GM23338 (cell line): ENCODE results near the gene GABPB1. TPM values are rescaled to one million over a fixed set of nuclear protein-coding genes. Genes with fewer than 3 reads are reported as not detected.

ENCODE experiments used
- ATAC-seq: fragments of 200-7000 bp; cut with Tn5 transposase; 3 replicates; pipeline ENCODE4 v1.9.1; 2020
- DNase-seq: peaks from one replicate; pipeline ENCODE4 v3.0.0-alpha.2; 2015; ENCODE audit warnings: low spot score
- H2AFZ ChIP-seq: fragments of 200-600 bp; sonication (generic); 2 replicates; pipeline ENCODE4 v1.8.0; 2016; ENCODE audit warnings: antibody characterized with exemption, mild to moderate bottlenecking, moderate library complexity
- H3F3A ChIP-seq: fragments of 200-600 bp; sonication (generic); replicated peaks from 2 replicates; pipeline ENCODE4 v1.8.0; 2017; ENCODE audit warnings: antibody characterized with exemption, mixed run types, low read depth
- H3K27ac ChIP-seq: fragments of 200-600 bp; sonication (generic); 2 replicates; pipeline ENCODE4 v1.6.1; 2016; ENCODE audit warnings: low read depth
- H3K27me3 ChIP-seq: fragments of 200-600 bp; sonication (generic); 2 replicates; pipeline ENCODE4 v1.8.0; 2016; ENCODE audit warnings: mild to moderate bottlenecking, mixed run types, moderate library complexity; ENCODE audit not compliant: insufficient read depth
- H3K36me3 ChIP-seq: fragments of 200-600 bp; sonication (generic); 2 replicates; pipeline ENCODE4 v1.8.0; 2016; ENCODE audit warnings: mild to moderate bottlenecking; ENCODE audit not compliant: insufficient read depth
- H3K4me1 ChIP-seq: fragments of 200-600 bp; sonication (generic); 2 replicates; pipeline ENCODE4 v1.8.0; 2016; ENCODE audit warnings: mild to moderate bottlenecking, moderate library complexity; ENCODE audit not compliant: insufficient read depth
- H3K4me2 ChIP-seq: fragments of 200-600 bp; sonication (generic); 2 replicates; pipeline ENCODE4 v1.7.1; 2017; ENCODE audit warnings: mixed run types
- H3K4me3 ChIP-seq: fragments of 200-600 bp; sonication (generic); 2 replicates; pipeline ENCODE4 v1.6.1; 2016; ENCODE audit warnings: mixed run types
- H3K79me2 ChIP-seq: fragments of 200-600 bp; sonication (generic); replicated peaks from 2 replicates; pipeline ENCODE4 v1.8.0; 2017; ENCODE audit warnings: mild to moderate bottlenecking; ENCODE audit not compliant: insufficient read depth
- H3K9me2 ChIP-seq: fragments of 200-600 bp; sonication (generic); 2 replicates; pipeline ENCODE4 v1.8.0; 2017; ENCODE audit not compliant: insufficient read depth
- H4K20me1 ChIP-seq: fragments of 200-600 bp; sonication (generic); replicated peaks from 2 replicates; pipeline ENCODE4 v1.8.0; 2017; ENCODE audit warnings: mild to moderate bottlenecking; ENCODE audit not compliant: insufficient read depth
- H3K27ac Mint-ChIP-seq: 2 replicates; pipeline ENCODE4 v1.8.0; 2020; ENCODE audit warnings: inconsistent platforms, mild to moderate bottlenecking, moderate library complexity, mixed read lengths
- H3K27me3 Mint-ChIP-seq: 3 replicates; pipeline ENCODE4 v1.8.0; 2022; ENCODE audit warnings: low read depth, mild to moderate bottlenecking, moderate library complexity, mixed read lengths, inconsistent platforms; ENCODE audit not compliant: insufficient read depth, poor library complexity
- H3K36me3 Mint-ChIP-seq: 3 replicates; pipeline ENCODE4 v1.8.0; 2021; ENCODE audit warnings: low read depth, mild to moderate bottlenecking, inconsistent platforms, moderate library complexity, mixed read lengths
- H3K4me1 Mint-ChIP-seq: 3 replicates; pipeline ENCODE4 v1.8.0; 2020; ENCODE audit warnings: mild to moderate bottlenecking, inconsistent platforms, mixed read lengths
- H3K4me3 Mint-ChIP-seq: 3 replicates; pipeline ENCODE4 v1.8.0; 2021; ENCODE audit warnings: moderate library complexity, mild to moderate bottlenecking, inconsistent platforms, mixed read lengths
- H3K9me3 Mint-ChIP-seq: 3 replicates; pipeline ENCODE4 v1.8.0; 2020; ENCODE audit warnings: moderate library complexity, mild to moderate bottlenecking, inconsistent platforms, mixed read lengths
- CREB1 ChIP-seq: fragments of 250-450 bp; sonication (Bioruptor Pico); IDR thresholded peaks from 2 replicates; pipeline ENCODE4 v1.5.0; 2020; ENCODE audit warnings: low read depth, mild to moderate bottlenecking, moderate library complexity
- CTCF ChIP-seq, 2 experiments: fragments of 200-600 bp in 1 of 2; sonication (generic) in 1 of 2; conservative IDR thresholded peaks; 2 replicates each; pipeline versions ENCODE4 v1.5.1 to v1.6.1; 2016 to 2017; ENCODE audit warnings: antibody characterized with exemption in 2 of 2, low read depth in 2 of 2, mild to moderate bottlenecking in 2 of 2, moderate library complexity in 1 of 2
- EZH2 ChIP-seq: fragments of 200-600 bp; sonication (generic); IDR thresholded peaks from one replicate; pipeline ENCODE4 v1.8.0; 2017; ENCODE audit warnings: antibody characterized with exemption, mild to moderate bottlenecking, low read depth; ENCODE audit not compliant: unreplicated experiment
- EZH2phosphoT487 ChIP-seq: fragments of 200-600 bp; sonication (generic); IDR thresholded peaks from one replicate; pipeline ENCODE4 v1.8.1; 2018; ENCODE audit warnings: antibody characterized with exemption; ENCODE audit not compliant: unreplicated experiment
- JUNB ChIP-seq: IDR thresholded peaks from one replicate; pipeline ENCODE4 v1.6.1; 2016; ENCODE audit warnings: antibody characterized with exemption; ENCODE audit not compliant: unreplicated experiment
- NANOG ChIP-seq: IDR thresholded peaks from 2 replicates; pipeline ENCODE4 v1.6.1; 2016; ENCODE audit warnings: antibody characterized with exemption, borderline replicate concordance
- POLR2AphosphoS5 ChIP-seq: IDR thresholded peaks from 2 replicates; pipeline ENCODE4 v1.6.1; 2016; ENCODE audit warnings: antibody characterized with exemption, low read depth
- REST ChIP-seq: IDR thresholded peaks from one replicate; pipeline ENCODE4 v1.6.1; 2018; ENCODE audit warnings: antibody characterized with exemption; ENCODE audit not compliant: unreplicated experiment
- STAT1 ChIP-seq: IDR thresholded peaks from one replicate; pipeline ENCODE4 v1.6.1; 2016; ENCODE audit warnings: antibody characterized with exemption; ENCODE audit not compliant: unreplicated experiment
- ZNF331 ChIP-seq: fragments of 250-450 bp; sonication (Bioruptor Pico); IDR thresholded peaks from 2 replicates; pipeline ENCODE4 v1.5.0; 2020; ENCODE audit warnings: low read depth, mild to moderate bottlenecking, moderate library complexity
- ZNF462 ChIP-seq: fragments of 250-450 bp; sonication (Bioruptor Pico); IDR thresholded peaks from 2 replicates; pipeline ENCODE4 v1.5.0; 2020; ENCODE audit warnings: mild to moderate bottlenecking, moderate library complexity
- polyA plus RNA-seq: library from polyadenylated mRNA; unstranded; fragments of >200 nt; fragmentation: Nextera tagmentation; extraction: Ambion mirVana; gene quantifications from 2 replicates; pipeline ENCODE4 v1.2.1, GENCODE V29; 2016
- total RNA-seq: library from RNA; depleted of rRNA; stranded (reverse); fragments of >200 nt; shearing (Covaris generic); gene quantifications from 2 replicates; pipeline ENCODE4 v1.2.3, GENCODE V29; 2014

Gene GABPB1
- total and polyA plus RNA-seq, 2 experiments from 2014 or later, result 34.4 to 53.9 TPM

GRCh38 chr15:50333229-50333628 is 21.8 kb downstream of the GABPB1 start (continued):
- TF ChIP-seq CTCF (conservative IDR thresholded peaks at IDR 0.05; ENCODE audit: low read depth in 2 of 2), result no peak
- no peak for TF ChIP-seq JUNB
- no peak for TF ChIP-seq REST
- TF ChIP-seq STAT1, result no peak
- no peak for TF ChIP-seq ZNF331 (CRISPR knock-in tag)

- Histone ChIP-seq H3K9me2 (no peaks in the 10 kb centered on the region), H3K27ac (peak overlapping the region; percentile 50), H3K4me3 (no peak overlapping the region), H3K4me1 (peaks cover 5% of the 10 kb centered on the region; the same call in 1 of the 2 replicates), H3K4me2 (no peak overlapping the region), H3F3A (no peaks in the 10 kb centered on the region), H4K20me1 (no peaks in the 10 kb centered on the region), H3K36me3 (no peaks in the 10 kb centered on the region), H2AFZ (no peak overlapping the region), H3K27me3 (no peaks in the 10 kb centered on the region), H3K79me2 (peaks cover 66% of the 10 kb centered on the region)
- DNase-seq (peak; percentile 78), ATAC-seq (peak; percentile 81)
- peak overlapping the region; percentile 46 for H3K27ac Mint-ChIP-seq
- H3K4me3 Mint-ChIP-seq, result no peak overlapping the region
- H3K9me3 Mint-ChIP-seq, result no peaks in the 10 kb centered on the region
- H3K27me3 Mint-ChIP-seq, result no peaks in the 10 kb centered on the region
- no peaks in the 10 kb centered on the region for H3K36me3 Mint-ChIP-seq
- no peak for TF ChIP-seq POLR2AphosphoS5
- TF ChIP-seq CTCF (conservative IDR thresholded peaks at IDR 0.05; ENCODE audit: low read depth in 2 of 2), result no peak
- no peak for TF ChIP-seq EZH2
- no peak for TF ChIP-seq ZNF462
- TF ChIP-seq CREB1, result no peak
- TF ChIP-seq ZNF331 (CRISPR knock-in tag), result no peak
- no peak for TF ChIP-seq JUNB
- no peak for TF ChIP-seq EZH2phosphoT487
- no peak for TF ChIP-seq NANOG
- peaks cover 16% of the 10 kb centered on the region; the same call in 2 of the 3 replicates for H3K4me1 Mint-ChIP-seq
These were observed 24.1 kb downstream of the GABPB1 start for GRCh38 chr15:50330921-50331320.
